ENCODE results near the gene SYT1. TPM values are rescaled to one million over a fixed set of nuclear protein-coding genes. Genes with fewer than 3 reads are reported as not detected.

Gene SYT1
- total and polyA plus RNA-seq, 2 of the 8 experiments (the other 6 are each of a cell fraction or from before 2014, with no cell fraction given) = 11.0 to 34.6 TPM

DNA sequence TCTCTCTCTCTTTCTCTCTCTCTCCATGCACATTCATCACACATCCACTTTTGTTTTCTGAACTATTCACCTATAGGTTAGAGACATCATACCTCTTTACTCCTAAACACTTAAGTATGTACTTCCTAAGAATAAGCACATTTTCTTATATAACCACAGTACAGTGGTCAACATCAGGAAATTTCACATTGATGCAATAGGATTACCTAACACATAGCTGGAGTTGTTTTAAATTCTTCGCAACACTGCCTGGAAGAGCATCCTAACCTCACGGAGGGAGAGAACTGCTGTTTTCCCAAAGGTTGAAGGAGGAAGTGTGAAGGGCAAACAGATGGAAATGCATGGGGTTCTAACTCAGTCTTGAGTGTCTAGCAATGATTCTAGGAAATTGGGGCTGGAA lies 159.2 kb downstream of the SYT1 start (continued):
- TF ChIP-seq CHD7 (IDR thresholded peaks at IDR 0.05; ENCODE audit: insufficient replicate concordance, low read length) = no peak
- TF ChIP-seq BCL11A (IDR thresholded peaks at IDR 0.05; ENCODE audit: low read depth in 2 of 2, low read length in 2 of 2) = no peak
- TF ChIP-seq CHD1 (IDR thresholded peaks at IDR 0.05; ENCODE audit: low read depth, low read length) = no peak
- no peak for TF ChIP-seq TBP (IDR thresholded peaks at IDR 0.05; ENCODE audit: low read depth, low read length)
- TF ChIP-seq EGR1 (IDR thresholded peaks at IDR 0.05; ENCODE audit: borderline replicate concordance, low read depth, low read length) = no peak
- TF ChIP-seq MAFK (IDR thresholded peaks at IDR 0.05; ENCODE audit: low read depth, low read length) = no peak
- no peak for TF ChIP-seq FOSL1 (IDR thresholded peaks at IDR 0.05; ENCODE audit: insufficient read depth, low read depth, low read length)

All from H1 (cell line).